Neuronal stem cell (in vitro differentiated cells): ENCODE data around the gene MTHFD1L.
"Not testable (repeated sequence)": the region's sequence is repeated elsewhere in the genome, so short reads cannot be mapped to it uniquely, and the experiment has no call there.

Experiments
- DNase-seq: peaks from one replicate; pipeline ENCODE4 v3.0.0-alpha.2; 2013; ENCODE audit warnings: low spot score
- H2AFZ ChIP-seq: one replicate; pipeline ENCODE4 v1.6.1; 2013; ENCODE audit warnings: mild to moderate bottlenecking, low read length, inconsistent platforms
- H2AK5ac ChIP-seq: 2 replicates; pipeline ENCODE4 v1.6.1; 2013; ENCODE audit warnings: low read depth, mild to moderate bottlenecking, inconsistent platforms, low read length, moderate library complexity, mixed read lengths
- H2BK120ac ChIP-seq: 2 replicates; pipeline ENCODE4 v1.6.1; 2013; ENCODE audit warnings: low read depth, mild to moderate bottlenecking, inconsistent platforms, low read length, moderate library complexity, mixed read lengths
- H2BK12ac ChIP-seq: one replicate; pipeline ENCODE4 v1.6.1; 2013; ENCODE audit warnings: low read length, inconsistent platforms
- H2BK15ac ChIP-seq: 2 replicates; pipeline ENCODE4 v1.6.1; 2013; ENCODE audit warnings: mild to moderate bottlenecking, low read length, inconsistent platforms, mixed read lengths
- H2BK5ac ChIP-seq: one replicate; pipeline ENCODE4 v1.6.1; 2013; ENCODE audit warnings: inconsistent platforms, mild to moderate bottlenecking, low read length, moderate library complexity
- H3K14ac ChIP-seq: one replicate; pipeline ENCODE4 v1.6.1; 2013; ENCODE audit warnings: low read length, inconsistent platforms
- H3K18ac ChIP-seq: 2 replicates; pipeline ENCODE4 v1.6.1; 2013; ENCODE audit warnings: low read length, inconsistent platforms
- H3K23ac ChIP-seq: 2 replicates; pipeline ENCODE4 v1.6.1; 2013; ENCODE audit warnings: low read depth, mild to moderate bottlenecking, mixed read lengths, low read length, inconsistent platforms; ENCODE audit not compliant: poor library complexity
- H3K27ac ChIP-seq: replicated peaks from 3 replicates; pipeline ENCODE4 v1.5.1; 2013; ENCODE audit warnings: low read length, inconsistent platforms
- H3K27me3 ChIP-seq, 3 experiments: 2 replicates each; pipeline ENCODE4 v1.6.1; 2013; ENCODE audit warnings: low read length in 3 of 3, mild to moderate bottlenecking in 2 of 3, inconsistent platforms in 1 of 3, low read depth in 1 of 3, mixed read lengths in 1 of 3, moderate library complexity in 1 of 3; ENCODE audit not compliant: control insufficient read depth in 3 of 3, insufficient read depth in 3 of 3
- H3K36me3 ChIP-seq, 2 donors: replicated peaks in 1 of 2; 2 replicates each; pipeline ENCODE4 v1.6.1; 2013; ENCODE audit warnings: low read length in 2 of 2; ENCODE audit not compliant: control insufficient read depth in 2 of 2, insufficient read depth in 2 of 2
- H3K4ac ChIP-seq: 2 replicates; pipeline ENCODE4 v1.6.1; 2013; ENCODE audit warnings: inconsistent platforms, mild to moderate bottlenecking, low read length, moderate library complexity
- H3K4me1 ChIP-seq, 2 donors: 1 replicate in 1 of 2; 2 replicates in 1 of 2; pipeline ENCODE4 v1.6.1; 2013; ENCODE audit warnings: low read length in 2 of 2, low read depth in 1 of 2; ENCODE audit not compliant: control insufficient read depth in 2 of 2, insufficient read depth in 1 of 2
- H3K4me2 ChIP-seq: one replicate; pipeline ENCODE4 v1.6.1; 2013; ENCODE audit warnings: mild to moderate bottlenecking, low read length, inconsistent platforms; ENCODE audit not compliant: insufficient read depth, poor library complexity, severe bottlenecking
- H3K4me3 ChIP-seq, 2 donors: 2 replicates each; pipeline ENCODE4 v1.5.1; 2013; ENCODE audit warnings: low read length in 2 of 2, mild to moderate bottlenecking in 2 of 2, inconsistent platforms in 1 of 2, moderate library complexity in 1 of 2
- H3K79me1 ChIP-seq: one replicate; pipeline ENCODE4 v1.6.1; 2013; ENCODE audit warnings: low read depth, mild to moderate bottlenecking, inconsistent platforms, low read length, moderate library complexity
- H3K9ac ChIP-seq: one replicate; pipeline ENCODE4 v1.6.1; 2013; ENCODE audit warnings: mild to moderate bottlenecking, low read depth, low read length, inconsistent platforms; ENCODE audit not compliant: poor library complexity
- H3K9me3 ChIP-seq, 2 donors: replicated peaks in 1 of 2; 2 replicates each; pipeline versions ENCODE3 to v1.6.1; 2013; ENCODE audit warnings: low read length in 2 of 2, mild to moderate bottlenecking in 2 of 2, inconsistent platforms in 1 of 2, low read depth in 1 of 2, mixed read lengths in 1 of 2, moderate library complexity in 1 of 2; ENCODE audit not compliant: control insufficient read depth in 2 of 2, insufficient read depth in 1 of 2
- H4K8ac ChIP-seq: one replicate; pipeline ENCODE4 v1.6.1; 2013; ENCODE audit warnings: low read depth, mild to moderate bottlenecking, inconsistent platforms, low read length, moderate library complexity
- H4K91ac ChIP-seq: one replicate; pipeline ENCODE4 v1.6.1; 2013; ENCODE audit warnings: low read length, low read depth, mild to moderate bottlenecking, inconsistent platforms; ENCODE audit not compliant: poor library complexity
- WGBS, 2 donors: extraction: QIAGEN DNeasy Blood & Tissue Kit; methylation state at CpG; one replicate each; pipeline ENCODE4 v1.1.7; 2013; ENCODE audit warnings: missing lambda C conversion rate in 2 of 2, mixed read lengths in 1 of 2; ENCODE audit not compliant: insufficient read length in 2 of 2, insufficient replicate concordance in 1 of 2; ENCODE audit errors: extremely low coverage in 2 of 2; 5-methylcytosine and 5-hydroxymethylcytosine counted together

Gene MTHFD1L

GRCh38 chr6:151125651-151126416 lies 260.3 kb downstream of the MTHFD1L start:
- H4K91ac ChIP-seq, H2AFZ ChIP-seq, H2BK15ac ChIP-seq, DNase-seq, H3K14ac ChIP-seq, H2AK5ac ChIP-seq, H3K27me3 ChIP-seq, H2BK5ac ChIP-seq, H3K36me3 ChIP-seq, H3K18ac ChIP-seq, H4K8ac ChIP-seq, H3K9me3 ChIP-seq, H3K4me3 ChIP-seq, H2BK120ac ChIP-seq, H3K23ac ChIP-seq, H3K9ac ChIP-seq, H3K79me1 ChIP-seq, H3K27ac ChIP-seq, H3K4me1 ChIP-seq, H3K4me2 ChIP-seq, H2BK12ac ChIP-seq, H3K4ac ChIP-seq: not testable (repeated sequence)
- no CpG with 5 or more reads among the region's 6 CpGs for WGBS, 2 donors

- not testable (repeated sequence) for H3K36me3 ChIP-seq, H3K18ac ChIP-seq, H3K4ac ChIP-seq, H3K14ac ChIP-seq, DNase-seq, H4K8ac ChIP-seq, H3K4me3 ChIP-seq, H2AFZ ChIP-seq, H3K4me2 ChIP-seq, H3K27ac ChIP-seq, H2BK5ac ChIP-seq, H3K4me1 ChIP-seq, H3K23ac ChIP-seq, H3K9ac ChIP-seq, H2AK5ac ChIP-seq, H4K91ac ChIP-seq, H3K79me1 ChIP-seq, H3K9me3 ChIP-seq, H2BK15ac ChIP-seq, H3K27me3 ChIP-seq, H2BK120ac ChIP-seq, H2BK12ac ChIP-seq
- WGBS, 2 donors, result no CpG with 5 or more reads among the region's 4 CpGs
Measured at GRCh38 chr6:151126417-151126724, 260.9 kb downstream of the MTHFD1L start.

GRCh38 chr6:151127133-151127798 lies 261.8 kb downstream of the MTHFD1L start:
- H3K4ac ChIP-seq, H3K4me2 ChIP-seq, H3K4me3 ChIP-seq, H3K36me3 ChIP-seq, H3K23ac ChIP-seq, H2AK5ac ChIP-seq, H3K79me1 ChIP-seq, H2BK15ac ChIP-seq, H2AFZ ChIP-seq, H4K8ac ChIP-seq, H2BK120ac ChIP-seq, H3K14ac ChIP-seq, H4K91ac ChIP-seq, DNase-seq, H2BK5ac ChIP-seq, H3K18ac ChIP-seq, H3K4me1 ChIP-seq, H3K27ac ChIP-seq, H2BK12ac ChIP-seq, H3K27me3 ChIP-seq, H3K9ac ChIP-seq, H3K9me3 ChIP-seq: not testable (repeated sequence)
- no CpG with 5 or more reads among the region's 5 CpGs for WGBS, 2 donors

- Histone ChIP-seq H2BK5ac (no peak overlapping the region), H3K4ac (no peak overlapping the region), H3K4me2 (no peak overlapping the region), H3K23ac (no peak overlapping the region), H4K8ac (no peak overlapping the region), H2BK120ac (no peak overlapping the region), H3K9me3 (peaks cover 0 to 3% of the 10 kb centered on the region in 2 donors), H3K18ac (no peak overlapping the region), H3K4me3 (no peak overlapping the region), H2AK5ac (no peak overlapping the region), H3K36me3 (no peaks in the 10 kb centered on the region), H2BK15ac (no peak overlapping the region), H4K91ac (no peak overlapping the region), H3K14ac (no peak overlapping the region), H2BK12ac (no peak overlapping the region), H3K4me1 (no peaks in the 10 kb centered on the region), H2AFZ (no peak overlapping the region), H3K27me3 (no peaks in the 10 kb centered on the region), H3K79me1 (no peaks in the 10 kb centered on the region), H3K27ac (no peak overlapping the region), H3K9ac (no peak overlapping the region)
- WGBS, 2 donors, result no CpG with 5 or more reads among the region's 5 CpGs
- no peak for DNase-seq
Measured at GRCh38 chr6:151128763-151129370, 263.4 kb downstream of the MTHFD1L start.
